HL-60 (cell line): ENCODE measurements around the gene MRPS22.
"Not testable (repeated sequence)": the region's sequence is repeated elsewhere in the genome, so short reads cannot be mapped to it uniquely, and the experiment has no call there.

ENCODE experiments used
- DNase-seq, 2 experiments: peaks; one replicate each; pipeline ENCODE4 v3.0.0-alpha.2; 2010 to 2020; ENCODE audit warnings: low read depth in 1 of 2, low spot score in 1 of 2
- H3K27ac ChIP-seq: fragments of 250-450 bp; sonication (Bioruptor Pico); replicated peaks from 2 replicates; pipeline ENCODE4 v1.5.1; 2020; ENCODE audit warnings: mild to moderate bottlenecking, moderate library complexity
- H3K27me3 ChIP-seq: fragments of 250-450 bp; sonication (Bioruptor Pico); 2 replicates; pipeline ENCODE4 v1.5.1; 2021; ENCODE audit warnings: mild to moderate bottlenecking, moderate library complexity; ENCODE audit not compliant: insufficient read depth, poor library complexity, severe bottlenecking
- H3K4me3 ChIP-seq: replicated peaks from 2 replicates; pipeline ENCODE4 v1.5.1; 2011; ENCODE audit warnings: mild to moderate bottlenecking, control low read depth, low read length; ENCODE audit not compliant: insufficient read depth
- CTCF ChIP-seq: IDR thresholded peaks from one replicate; pipeline ENCODE4 v1.5.1; 2011; ENCODE audit warnings: low read length, control low read depth, inconsistent platforms; ENCODE audit not compliant: insufficient read depth
- GABPA ChIP-seq: IDR thresholded peaks from 2 replicates; pipeline ENCODE4 v1.6.1; 2012; ENCODE audit warnings: low read depth
- POLR2AphosphoS5 ChIP-seq: IDR thresholded peaks from 2 replicates; pipeline ENCODE4 v1.6.1; 2012; ENCODE audit warnings: low read depth
- REST ChIP-seq: IDR thresholded peaks from 2 replicates; pipeline ENCODE4 v1.6.1; 2012; ENCODE audit warnings: low read depth; ENCODE audit not compliant: insufficient replicate concordance
- SPI1 ChIP-seq: IDR thresholded peaks from 2 replicates; pipeline ENCODE4 v1.6.1; 2012; ENCODE audit warnings: low read depth, mild to moderate bottlenecking, borderline replicate concordance

Gene MRPS22

GRCh38 chr3:139394116-139394515 is 50.3 kb downstream of the MRPS22 start:
- TF ChIP-seq POLR2AphosphoS5 (no peak), SPI1 (no peak), GABPA (no peak), CTCF (no peak), REST (no peak)
- Histone ChIP-seq H3K27me3 (no peaks in the 10 kb centered on the region), H3K4me3 (no peak overlapping the region), H3K27ac (no peak overlapping the region)
- no peak for DNase-seq

GRCh38 chr3:139396707-139397106 is 52.9 kb downstream of the MRPS22 start:
- TF ChIP-seq REST: no peak
- no peak for TF ChIP-seq POLR2AphosphoS5
- TF ChIP-seq SPI1: no peak
- no peak for TF ChIP-seq CTCF
- no peak for TF ChIP-seq GABPA
- no peak overlapping the region for H3K27ac ChIP-seq
- no peak for DNase-seq
- H3K4me3 ChIP-seq: no peak overlapping the region
- no peaks in the 10 kb centered on the region for H3K27me3 ChIP-seq

- not testable (repeated sequence) for H3K4me3 ChIP-seq, DNase-seq, H3K27me3 ChIP-seq, H3K27ac ChIP-seq
Measured at GRCh38 chr3:139401155-139401554, 57.3 kb downstream of the MRPS22 start.
